Measurements from ENCODE around the gene KCTD1.

- TF ChIP-seq CTCF (IDR thresholded peaks at IDR 0.05) (no peak), POLR2A (IDR thresholded peaks at IDR 0.05) (no peak)
Observed at GRCh38 chr18:26532367-26533340, 15.7 kb downstream of the KCTD1 start.

Measured in ovary (tissue), 3 donors.